Activated CD4-positive, alpha-beta T cell treated with anti-CD3 and anti-CD28 coated beads, Interleukin-2, amount 50 U/mL, for 1 hour (primary cell): ENCODE measurements around the gene PTPN14.

Experiments used
- DNase-seq: peaks from one replicate; pipeline ENCODE4 v3.0.0-alpha.2; 2020

PTPN14 gene

GRCh38 chr1:214386333-214386732 is 165.1 kb downstream of the PTPN14 start:
- no peak for DNase-seq

- no peak for DNase-seq
Observed at GRCh38 chr1:214385428-214385827, 166.0 kb downstream of the PTPN14 start.

DNA sequence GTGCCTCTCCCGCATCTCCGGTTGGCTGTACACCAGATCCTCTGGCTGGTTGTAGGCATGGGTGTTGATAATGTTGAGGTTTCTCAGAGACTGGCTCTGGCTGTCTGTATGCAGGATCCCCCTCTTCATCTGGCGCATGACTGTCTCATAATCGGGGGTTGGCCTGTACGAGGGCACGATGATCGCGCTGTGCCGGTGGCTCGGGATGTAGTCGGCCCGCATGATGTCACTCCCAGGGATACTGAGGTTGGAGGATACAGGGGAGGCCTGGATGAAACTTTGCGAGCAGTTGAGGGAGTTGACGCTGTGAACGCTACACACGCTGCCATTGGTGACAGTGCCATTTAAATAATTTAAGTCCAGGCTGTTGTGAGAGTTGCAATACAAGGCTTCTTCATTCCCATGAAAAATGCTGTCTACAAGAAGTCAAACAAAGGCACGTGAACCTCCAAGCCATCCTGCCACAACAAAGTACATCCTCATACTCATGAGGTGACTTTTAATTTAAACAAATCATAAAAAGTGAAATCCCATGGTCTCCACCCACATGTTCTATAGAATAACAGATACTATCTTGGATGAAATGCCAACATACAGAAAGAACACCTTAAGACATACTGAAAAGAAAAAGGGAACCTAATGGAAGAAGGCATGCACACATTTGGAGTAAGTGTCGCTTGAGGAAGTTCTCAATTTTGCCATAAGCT is 166.9 kb downstream of the PTPN14 start:
- DNase-seq, result no peak

DNA sequence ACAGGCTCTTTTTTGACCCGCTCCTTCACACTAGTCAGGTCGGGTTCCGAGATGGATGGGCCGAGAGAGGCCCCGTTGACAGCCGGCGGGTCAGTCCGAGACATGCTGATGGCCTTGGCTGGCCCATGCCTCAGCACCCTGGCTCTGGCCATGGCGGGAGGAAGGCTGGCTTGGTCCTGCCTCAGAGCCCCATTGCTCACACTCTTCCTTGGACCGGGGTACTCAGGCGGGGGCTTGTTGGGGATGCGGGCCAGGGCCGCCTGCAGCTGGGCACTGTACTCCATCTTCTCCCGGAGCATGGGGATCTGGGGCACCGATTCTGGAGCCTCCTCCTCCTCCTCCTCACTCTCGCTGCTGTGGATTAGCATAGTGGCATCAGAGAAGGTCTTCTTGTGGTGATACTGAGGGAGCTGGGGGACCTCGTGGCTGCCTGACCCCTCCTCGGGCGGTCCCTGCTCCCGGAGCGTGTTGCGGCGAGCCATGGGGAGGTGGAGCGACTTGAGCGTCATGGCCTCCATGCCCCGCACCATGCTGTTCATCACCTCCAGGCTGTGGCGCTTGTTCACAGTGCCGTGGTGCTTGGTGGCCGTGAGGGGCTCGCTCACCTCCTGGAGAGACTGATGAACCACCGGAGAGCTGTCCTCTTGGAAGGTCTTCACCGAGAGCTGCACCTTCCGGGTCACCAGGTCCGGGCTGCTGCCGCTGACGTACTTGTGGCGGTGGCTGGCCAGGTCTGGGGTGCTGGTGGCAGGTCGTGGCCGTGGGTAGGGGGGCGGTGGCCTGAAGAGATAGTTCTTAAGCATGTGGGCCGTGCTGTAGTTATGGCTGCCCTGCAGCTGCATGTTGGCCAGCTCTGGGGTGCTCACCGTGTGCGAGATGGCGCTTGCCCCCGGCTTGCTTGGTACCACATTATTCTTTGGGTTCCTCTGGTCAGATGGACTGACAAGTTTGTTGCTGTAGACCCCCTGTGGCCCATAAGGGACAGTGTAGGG is 167.7 kb downstream of the PTPN14 start:
- no peak for DNase-seq

GRCh38 chr1:214380986-214381695 is 170.3 kb downstream of the PTPN14 start:
- no peak for DNase-seq

GRCh38 chr1:214380396-214380795 is 171.0 kb downstream of the PTPN14 start:
- no peak for DNase-seq

GRCh38 chr1:214379236-214379970 is 172.0 kb downstream of the PTPN14 start:
- no peak for DNase-seq

GRCh38 chr1:214378492-214378891 is 172.9 kb downstream of the PTPN14 start:
- DNase-seq, result no peak

GRCh38 chr1:214377886-214378285 is 173.5 kb downstream of the PTPN14 start:
- no peak for DNase-seq

DNA sequence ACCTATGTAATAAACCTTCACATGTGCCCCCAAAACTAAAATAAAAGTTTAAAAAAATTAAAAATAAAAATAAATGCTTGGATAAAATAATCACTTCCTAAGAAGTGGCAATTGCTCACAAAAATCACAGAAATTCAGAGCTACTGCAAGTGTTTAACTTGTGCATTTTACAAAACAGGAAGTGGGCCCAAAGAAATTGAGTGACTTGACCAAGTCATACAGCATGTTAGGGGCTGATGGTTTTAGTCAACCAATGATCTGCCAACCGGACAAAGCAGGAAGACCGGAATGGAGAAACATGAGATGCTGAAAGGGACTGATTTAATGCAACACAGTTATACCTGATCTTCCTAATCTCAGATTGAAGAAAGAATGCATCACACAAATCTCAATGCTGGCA is 173.9 kb downstream of the PTPN14 start:
- no peak for DNase-seq

GRCh38 chr1:214372092-214372491 is 179.3 kb downstream of the PTPN14 start:
- DNase-seq, result no peak

DNA sequence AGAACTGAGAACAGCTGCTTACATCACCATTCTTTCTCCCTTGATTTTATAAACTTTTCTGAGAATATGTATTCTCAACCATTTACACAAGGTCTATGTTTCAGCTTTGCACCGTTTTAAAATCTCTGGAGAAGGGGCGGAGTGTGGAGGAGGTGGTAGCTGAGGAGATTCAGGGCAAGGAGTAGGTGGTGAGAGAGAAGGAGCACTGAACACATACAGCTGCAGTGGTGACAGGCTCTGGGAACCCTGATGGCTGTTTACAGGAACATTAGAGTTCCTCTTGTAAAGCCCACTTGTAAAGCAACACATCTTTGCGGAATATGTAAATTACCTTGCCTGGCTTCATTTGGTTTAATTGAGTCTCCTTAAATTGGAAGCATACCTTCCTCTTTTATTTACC is 180.8 kb downstream of the PTPN14 start:
- DNase-seq, result no peak

- DNase-seq, result no peak
Observed at GRCh38 chr1:214369364-214369763, 182.0 kb downstream of the PTPN14 start.

- no peak for DNase-seq
Observed at GRCh38 chr1:214367841-214368240, 183.6 kb downstream of the PTPN14 start.

GRCh38 chr1:214364786-214365295 is 186.6 kb downstream of the PTPN14 start:
- no peak for DNase-seq

DNA sequence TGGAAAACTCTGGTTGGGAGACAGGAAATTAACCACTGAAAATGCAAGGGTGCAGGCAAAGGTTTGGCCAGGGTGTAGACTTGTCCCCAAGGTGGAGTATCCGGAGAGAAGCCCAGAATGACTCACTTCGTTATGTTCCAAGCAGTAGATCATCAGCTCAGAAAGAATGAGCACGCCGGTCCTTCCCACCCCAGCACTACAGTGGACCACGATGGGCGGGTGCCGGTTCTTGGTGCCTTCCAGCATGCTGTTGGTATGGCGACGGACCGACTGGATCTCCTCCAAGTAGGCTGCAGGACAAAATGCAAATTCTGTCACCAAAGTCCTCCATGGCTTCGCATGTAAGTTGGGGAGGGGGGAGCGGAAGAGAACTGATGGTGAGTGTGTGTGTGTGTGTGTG is 187.0 kb downstream of the PTPN14 start:
- no peak for DNase-seq

DNA sequence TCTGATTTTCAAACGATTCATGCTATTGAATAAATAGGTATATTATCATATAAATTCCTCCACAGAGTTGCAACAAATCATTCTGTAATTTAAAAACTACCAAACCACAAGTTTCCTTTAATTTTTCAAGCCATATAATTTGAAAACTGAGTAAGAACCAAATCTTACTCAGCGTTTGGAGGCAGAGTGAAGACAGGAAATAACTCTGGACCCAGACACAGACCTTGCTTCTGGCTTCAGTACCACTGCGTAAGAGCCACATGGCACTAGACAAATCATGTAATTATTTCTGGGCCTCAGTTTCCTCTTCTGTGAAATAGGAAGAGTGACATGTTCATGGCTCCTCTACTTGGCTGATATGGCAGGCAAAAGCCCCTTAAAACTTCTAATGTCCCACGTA is 188.0 kb downstream of the PTPN14 start:
- no peak for DNase-seq

DNA sequence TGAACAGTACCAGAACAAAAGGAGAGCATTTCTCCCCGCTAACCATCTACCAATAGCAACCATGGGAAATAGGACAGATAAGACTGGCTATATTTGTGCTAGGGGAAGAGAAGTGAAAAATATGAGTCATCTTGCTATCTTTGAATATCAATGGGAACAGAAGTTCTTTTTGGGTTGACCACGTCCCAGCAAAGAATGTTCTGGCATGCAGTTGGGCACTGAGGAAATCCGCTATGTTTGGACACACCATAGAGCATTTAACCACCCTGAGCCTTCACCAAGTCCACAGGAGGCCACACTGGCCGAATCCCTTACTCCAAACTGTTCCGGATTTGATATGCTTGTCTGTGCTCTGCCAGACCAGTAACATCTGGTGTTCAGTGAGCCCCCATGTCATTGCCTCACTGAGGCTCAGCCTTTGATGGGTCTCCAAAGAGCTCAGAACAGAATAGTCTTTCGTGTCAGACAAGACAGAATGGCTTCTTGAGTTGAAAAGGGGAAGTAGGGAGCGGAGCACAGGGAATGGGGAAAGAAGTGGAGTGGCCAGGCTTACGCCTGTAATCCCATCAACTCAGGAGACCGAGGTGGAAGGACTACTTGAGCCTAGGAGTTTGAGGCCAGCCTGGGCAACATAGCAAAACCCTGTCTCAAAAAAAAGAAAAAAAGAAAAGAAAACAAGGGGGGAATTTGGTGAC is 189.1 kb downstream of the PTPN14 start:
- no peak for DNase-seq

DNA sequence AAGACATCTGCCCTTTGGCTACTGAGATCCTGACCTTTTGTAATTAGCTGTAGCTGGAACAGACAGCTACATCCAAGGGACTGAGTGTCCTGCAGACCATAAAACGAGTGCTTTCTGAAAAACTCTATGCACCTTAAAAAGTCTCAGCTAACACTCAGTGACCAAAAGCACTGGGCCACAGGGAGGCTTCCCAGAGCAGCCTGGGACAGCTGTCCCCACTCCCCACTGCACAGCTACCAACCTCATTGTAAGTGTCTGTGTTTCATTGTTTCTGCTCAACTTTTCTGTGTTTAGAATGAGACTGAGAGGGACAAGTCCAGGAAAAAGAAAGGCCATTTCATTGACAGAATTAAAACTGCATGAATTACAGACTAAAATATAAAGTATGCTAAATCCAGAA is 189.8 kb downstream of the PTPN14 start:
- no peak for DNase-seq

DNA sequence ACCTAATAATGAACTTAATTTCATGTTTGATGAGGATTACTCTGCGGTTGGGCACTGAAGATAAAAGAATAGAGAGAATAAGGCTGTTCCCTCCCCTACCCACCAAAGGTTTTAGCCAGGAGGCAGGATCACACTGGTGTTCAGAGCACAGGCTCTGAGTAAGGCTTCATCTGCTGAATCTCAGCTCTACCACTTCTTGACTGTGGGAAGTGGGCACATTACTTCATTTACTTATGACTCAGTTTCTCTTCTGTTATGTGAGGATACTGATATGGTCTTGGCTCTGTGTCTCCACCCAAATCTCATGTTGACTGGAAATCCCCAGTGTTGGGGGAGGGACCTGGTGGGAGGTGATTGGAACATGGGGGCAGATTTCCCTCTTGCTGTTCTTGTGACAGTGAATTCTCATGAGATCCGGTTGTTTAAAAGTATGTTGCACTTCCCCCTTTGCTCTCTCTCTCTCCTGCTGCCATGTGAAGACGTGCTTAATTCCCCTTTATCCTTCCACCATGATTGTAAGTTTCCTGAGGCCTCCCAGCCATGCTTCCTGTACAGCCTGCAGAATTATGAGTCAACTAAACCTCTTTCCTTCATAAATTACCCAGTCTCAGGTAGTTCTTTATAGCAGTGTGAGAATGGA is 190.8 kb downstream of the PTPN14 start:
- DNase-seq, result no peak

- no peak for DNase-seq
Observed at GRCh38 chr1:214360116-214360515, 191.3 kb downstream of the PTPN14 start.
